Prostate gland (tissue), 2 donors: Measurements from ENCODE around the gene INO80B.

ENCODE experiments used
- CTCF ChIP-seq, 4 experiments: fragments of 200-600 bp in 2 of 4; fragments of 450-650 bp in 2 of 4; sonication (generic) in 2 of 4; IDR thresholded peaks; 1 replicate in 3 of 4; 2 replicates in 1 of 4; pipeline ENCODE4 v1.5.1; 2016 to 2019; ENCODE audit warnings: antibody characterized with exemption in 4 of 4, mild to moderate bottlenecking in 2 of 4, moderate library complexity in 2 of 4
- POLR2A ChIP-seq: fragments of 450-650 bp; IDR thresholded peaks from one replicate; pipeline ENCODE4 v1.6.1; 2016; ENCODE audit warnings: antibody characterized with exemption, mild to moderate bottlenecking

GRCh38 chr2:74481431-74481830 lies 26.5 kb downstream of the INO80B start:
- TF ChIP-seq CTCF (IDR thresholded peaks at IDR 0.05) (no peak), POLR2A (no peak)
